HG03095 (cell line): Measurements from ENCODE around the gene ZNF276.

Experiments
- ATAC-seq: cut with Tn5 transposase; IDR thresholded peaks from one replicate; pipeline ENCODE4 v1.9.1; 2021; ENCODE audit warnings: moderate library complexity; ENCODE audit not compliant: unreplicated experiment

ZNF276 gene

DNA sequence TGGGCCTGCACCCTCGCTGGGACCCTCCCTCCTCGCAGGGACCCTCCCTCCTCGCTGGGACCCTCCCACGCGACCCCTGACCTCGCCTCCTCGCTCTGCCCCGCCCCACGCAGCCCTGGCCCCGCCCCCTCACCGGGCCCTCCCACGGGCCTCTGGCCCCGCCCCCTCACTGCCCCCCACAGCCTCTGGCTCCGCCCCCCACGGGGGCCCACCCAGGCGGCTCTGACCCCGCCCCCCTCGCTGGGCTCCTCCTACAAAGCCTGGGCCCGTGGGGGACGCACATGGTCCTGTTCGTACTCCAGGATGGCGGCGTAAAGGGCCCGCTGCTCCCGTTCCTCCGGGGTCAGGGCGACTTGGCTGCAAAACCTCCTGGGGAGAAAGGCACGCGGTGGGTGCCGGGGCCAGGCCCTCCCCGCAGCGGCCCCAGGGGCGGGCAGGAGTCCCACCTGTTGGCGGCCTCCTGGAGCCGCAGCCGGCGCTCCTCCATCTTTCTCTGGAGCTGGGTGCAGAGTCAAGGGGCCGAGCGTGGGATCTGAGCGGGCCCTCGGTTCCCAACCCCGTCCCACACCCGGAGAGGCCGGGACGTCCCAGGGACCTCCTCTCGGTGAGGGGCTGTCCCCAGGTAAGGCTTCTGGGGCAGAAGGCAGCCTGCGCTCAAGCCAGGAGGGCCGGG, 9.6 kb upstream of the ZNF276 start:
- ATAC-seq: no peak

DNA sequence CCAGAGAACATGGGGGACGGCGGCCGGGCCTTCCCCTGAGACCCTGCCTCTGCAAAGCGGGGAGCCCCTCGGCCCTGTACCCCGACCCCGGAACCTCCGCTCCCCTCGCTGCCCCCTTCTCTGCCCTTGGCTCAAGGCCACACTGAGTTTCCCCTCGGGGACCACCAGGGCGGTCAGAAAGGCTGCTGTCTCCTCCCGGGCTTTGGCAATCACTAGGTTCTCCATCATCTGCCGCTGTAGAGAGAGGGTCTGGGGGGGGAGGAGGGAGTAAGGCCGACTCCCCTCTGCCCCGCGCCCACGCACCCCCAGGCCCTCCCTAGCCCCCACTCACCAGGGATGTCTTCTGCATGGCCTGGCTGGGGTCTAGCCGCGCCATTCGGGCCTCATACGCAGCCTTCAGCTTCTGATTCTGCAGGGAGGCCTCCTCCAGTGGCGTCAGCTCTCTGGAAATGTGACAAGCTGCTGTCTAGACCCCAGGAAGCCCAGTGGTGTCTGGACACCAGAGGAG, 9.0 kb upstream of the ZNF276 start:
- no peak for ATAC-seq

DNA sequence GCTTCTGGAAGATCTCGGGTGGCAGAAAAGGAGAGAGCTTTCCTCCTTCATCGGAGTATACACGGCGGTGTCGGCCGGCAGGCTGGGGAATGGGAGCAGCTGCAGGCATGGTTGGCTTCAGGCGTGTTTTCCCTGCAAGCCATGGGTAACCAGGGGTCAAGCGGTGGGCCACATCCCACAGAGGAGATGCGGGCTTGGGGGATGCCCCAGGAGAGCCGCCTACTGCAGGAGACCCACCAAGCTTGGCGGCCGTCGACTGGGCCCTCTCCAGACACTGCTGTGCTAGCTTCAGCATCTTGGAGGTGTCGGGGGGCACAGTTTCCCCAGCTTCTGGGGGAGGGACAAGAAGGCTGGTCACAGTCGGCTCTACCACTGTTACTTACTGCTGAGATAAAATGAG, 4.8 kb upstream of the ZNF276 start:
- ATAC-seq: no peak

DNA sequence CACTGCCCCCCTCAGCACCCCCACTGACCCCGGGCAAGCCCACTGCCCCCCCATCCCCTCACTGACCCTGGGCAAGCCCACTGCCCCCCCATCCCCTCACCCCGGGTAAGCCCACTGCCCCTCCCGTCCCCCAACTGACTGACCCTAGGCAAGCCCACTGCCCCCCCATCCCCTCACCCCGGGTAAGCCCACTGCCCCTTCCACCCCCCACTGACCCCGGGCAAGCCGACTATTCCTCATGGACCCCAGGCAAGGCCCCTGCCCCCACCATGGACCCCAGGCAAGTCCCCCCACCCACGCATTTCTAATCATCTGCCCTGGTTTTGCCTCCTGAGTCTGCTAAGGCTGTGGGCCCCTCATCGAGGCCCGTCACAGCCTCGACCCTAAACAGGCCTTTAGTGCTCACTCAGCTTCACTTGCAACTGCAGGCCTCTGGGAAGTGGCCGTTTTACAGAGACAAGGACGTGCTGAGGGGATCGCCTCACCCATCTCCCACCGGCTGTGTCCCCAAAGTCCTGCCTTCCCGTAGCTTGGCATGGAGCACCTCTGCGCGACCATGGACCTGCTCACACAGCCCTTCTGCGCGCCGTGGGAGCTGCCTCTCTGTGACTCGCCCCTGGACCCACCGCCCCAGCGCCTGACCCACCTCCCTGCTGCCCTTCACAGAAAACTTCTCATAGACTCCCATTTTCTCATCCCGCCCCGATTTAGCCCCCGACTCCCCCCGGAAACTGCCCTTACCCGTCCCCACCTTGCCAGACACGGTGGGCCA, 4.2 kb upstream of the ZNF276 start:
- no peak for ATAC-seq

DNA sequence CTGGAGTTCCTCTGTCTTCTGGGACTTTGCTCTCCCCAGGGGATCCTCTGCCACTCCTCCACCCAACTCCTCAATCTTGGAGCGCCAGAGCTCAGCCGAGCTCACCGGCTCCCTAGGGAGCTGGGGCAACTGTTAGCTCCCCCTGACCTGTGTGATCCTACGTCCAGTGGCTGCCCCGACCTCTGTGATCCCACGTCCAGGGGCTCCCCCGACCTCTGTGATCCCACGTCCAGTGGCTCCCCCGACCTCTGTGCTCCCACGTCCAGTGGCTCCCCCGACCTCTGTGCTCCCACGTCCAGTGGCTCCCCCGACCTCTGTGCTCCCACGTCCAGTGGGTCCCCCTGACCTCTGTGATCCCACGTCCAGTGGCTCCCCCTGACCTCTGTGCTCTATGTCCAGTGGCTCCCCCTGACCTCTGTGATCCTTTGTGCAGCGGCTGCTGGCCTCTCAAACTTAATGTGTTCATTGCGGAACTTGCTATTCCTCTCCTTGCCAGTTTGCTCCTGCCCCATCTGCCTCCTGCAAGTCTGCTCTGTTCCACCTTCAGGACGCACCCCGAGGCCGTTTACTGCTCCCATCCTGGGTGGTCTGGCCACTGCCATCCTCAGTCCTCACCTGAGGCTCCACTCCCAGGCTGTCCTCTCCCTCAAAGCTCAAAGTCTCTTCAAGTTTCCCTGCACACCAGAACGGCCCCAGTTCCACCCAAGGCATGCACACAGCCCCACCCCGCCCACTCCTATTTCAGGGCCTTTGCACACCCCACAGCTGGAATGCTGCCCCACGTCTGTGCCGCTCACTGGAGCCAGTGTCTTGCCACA, 3.4 kb upstream of the ZNF276 start:
- ATAC-seq: no peak

DNA sequence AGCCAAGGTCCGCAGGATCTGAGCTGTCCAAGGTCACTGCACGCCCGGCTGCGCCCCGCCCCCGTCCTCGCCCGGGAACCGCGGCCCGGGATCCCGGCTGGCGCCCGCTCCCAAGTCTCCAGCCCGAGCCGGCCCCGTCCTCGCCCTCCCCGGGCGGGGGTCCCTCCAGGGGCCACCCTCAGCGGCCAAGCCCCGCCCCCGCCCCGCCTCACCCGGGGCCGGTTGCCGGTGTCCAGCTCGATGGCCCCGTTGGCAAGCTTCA, 855 bp upstream of the ZNF276 start:
- peak; percentile 35 for ATAC-seq

DNA sequence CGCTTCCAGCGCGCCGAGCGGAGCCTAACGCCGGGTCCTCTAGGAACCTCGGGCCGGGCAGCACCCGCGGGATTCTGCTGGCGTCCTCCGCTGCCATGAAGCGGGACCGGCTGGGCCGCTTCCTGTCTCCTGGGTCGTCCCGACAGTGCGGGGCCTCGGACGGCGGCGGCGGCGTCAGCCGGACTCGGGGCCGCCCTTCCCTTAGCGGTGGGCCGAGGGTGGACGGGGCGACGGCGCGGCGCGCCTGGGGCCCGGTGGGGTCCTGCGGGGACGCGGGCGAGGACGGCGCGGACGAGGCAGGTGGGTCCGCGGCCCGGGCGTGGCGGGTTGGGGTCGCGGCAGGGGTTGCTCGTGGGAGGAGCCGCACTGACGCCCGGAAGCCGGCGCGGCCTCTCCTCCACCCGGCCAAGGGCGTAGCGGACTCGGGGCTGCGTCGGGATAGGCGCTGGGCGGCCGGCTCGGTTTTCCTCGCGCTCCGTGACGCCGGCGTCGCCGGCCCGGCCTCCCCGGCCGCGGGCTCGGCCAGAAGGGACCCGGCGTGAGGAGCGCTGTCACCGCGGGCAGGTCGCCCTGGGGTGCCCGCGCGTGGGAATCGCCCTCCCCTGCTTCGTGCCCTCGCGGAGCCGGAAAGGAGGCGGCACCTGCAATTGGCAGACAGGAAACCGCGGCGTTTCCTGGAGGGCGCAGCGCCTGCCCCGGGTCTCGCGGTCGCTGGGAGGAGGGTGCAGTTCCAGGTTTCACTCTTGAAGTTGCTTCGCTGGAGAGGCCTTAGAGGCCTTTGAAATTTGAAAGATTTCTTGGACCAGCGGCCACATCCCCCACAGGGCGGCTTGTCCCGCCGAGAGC, 432 bp downstream of the ZNF276 start:
- ATAC-seq: peak; percentile 21

DNA sequence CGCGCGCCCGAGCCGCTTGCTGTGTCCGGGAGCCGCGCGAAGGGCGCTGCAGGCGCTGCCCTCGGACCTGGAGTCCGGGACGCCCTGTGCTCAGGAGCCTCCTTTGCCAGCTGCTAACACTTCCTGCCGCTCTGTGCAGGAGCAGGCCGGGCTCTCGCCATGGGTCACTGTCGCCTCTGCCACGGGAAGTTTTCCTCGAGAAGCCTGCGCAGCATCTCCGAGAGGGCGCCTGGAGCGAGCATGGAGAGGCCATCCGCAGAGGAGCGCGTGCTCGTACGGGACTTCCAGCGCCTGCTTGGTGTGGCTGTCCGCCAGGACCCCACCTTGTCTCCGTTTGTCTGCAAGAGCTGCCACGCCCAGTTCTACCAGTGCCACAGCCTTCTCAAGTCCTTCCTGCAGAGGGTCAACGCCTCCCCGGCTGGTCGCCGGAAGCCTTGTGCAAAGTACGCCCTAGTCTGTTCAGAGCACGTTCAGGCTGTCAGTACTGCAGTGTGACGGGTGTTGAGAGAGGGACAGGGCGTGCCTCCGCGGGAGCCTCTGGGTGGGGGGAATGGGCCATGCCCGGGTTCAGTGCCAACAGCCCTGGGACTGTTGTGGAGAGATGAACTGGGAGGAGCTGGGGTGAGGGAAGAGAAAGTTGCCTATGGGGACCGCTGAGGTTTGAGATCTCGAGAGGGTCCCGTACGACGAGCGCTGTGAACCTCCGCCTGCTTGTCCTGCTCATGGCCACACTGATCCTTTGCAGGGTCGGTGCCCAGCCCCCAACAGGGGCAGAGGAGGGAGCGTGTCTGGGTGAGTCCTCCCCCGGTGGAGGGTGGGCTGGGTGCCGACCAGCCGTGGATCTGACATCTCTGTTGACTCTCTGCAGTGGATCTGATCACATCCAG, 1.3 kb downstream of the ZNF276 start:
- ATAC-seq: no peak

DNA sequence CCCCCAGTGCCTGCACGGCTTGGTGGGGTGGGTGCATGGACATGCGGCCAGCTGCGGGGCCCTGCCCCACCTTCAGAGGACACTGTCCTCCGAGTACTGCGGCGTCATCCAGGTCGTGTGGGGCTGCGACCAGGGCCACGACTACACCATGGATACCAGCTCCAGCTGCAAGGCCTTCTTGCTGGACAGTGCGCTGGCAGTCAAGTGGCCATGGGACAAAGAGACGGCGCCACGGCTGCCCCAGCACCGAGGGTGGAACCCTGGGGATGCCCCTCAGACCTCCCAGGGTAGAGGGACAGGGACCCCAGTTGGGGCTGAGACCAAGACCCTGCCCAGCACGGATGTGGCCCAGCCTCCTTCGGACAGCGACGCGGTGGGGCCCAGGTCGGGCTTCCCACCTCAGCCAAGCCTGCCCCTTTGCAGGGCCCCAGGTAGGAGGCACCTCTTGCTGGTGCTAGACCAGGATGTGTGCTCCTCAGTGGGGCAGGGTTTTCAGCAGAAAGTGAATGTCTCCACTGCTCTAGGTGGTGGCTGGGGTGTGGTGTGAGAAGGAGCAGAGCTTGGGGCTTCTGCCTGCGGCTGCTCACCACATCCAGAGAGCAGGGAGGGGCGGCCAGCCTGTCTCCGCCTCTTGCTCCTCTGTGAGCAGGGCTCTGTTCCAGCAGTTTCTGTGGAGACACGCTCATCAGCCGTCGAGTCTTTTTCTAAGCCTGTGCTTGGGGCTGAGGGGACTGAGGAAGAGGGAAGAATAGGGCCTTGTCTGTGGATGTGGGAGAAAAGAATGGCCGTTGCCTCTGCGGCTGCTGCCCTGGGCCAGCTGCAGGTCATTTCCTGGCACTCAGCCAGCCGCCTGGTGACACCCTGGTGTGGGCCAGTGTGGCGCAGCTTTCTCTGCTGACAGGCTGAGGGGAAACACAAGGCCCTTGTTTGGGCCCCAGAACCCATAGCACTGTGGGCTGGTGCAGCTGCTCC, 2.2 kb downstream of the ZNF276 start:
- ATAC-seq: no peak

DNA sequence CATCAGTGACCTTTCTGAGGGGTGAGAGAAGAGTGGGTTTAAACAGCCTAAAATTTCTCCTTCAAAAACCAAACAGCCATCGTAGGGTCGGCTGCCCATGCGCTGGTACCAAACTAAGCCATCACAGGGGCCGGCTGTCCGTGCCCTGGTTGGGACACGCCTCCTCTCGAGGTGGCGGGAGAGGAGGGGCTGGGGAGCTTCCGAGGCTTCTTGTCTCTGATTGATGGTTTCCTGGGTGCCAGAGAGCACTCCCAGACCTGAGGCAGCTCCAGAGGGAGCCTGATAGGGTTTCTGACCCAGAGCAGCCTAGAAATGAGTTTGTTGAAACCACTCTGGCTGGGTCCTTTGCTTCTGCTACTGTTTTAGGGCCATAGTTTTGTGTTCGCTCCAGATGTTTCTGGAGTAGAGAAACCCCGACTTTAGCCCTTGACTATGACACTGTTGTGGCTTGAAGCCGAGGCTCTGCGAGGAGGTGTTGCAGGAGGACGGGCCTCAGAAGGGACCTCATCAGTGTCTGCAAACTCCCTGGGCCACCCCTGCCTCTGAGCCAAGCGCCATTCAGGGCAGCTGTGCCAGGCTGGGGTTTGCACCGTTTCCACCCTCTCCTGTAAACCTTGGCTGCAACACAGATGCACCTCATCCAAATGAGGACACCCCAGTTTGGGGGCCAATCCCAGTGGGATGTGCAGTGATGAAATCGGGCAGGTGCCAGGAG, 6.2 kb downstream of the ZNF276 start:
- ATAC-seq: no peak

DNA sequence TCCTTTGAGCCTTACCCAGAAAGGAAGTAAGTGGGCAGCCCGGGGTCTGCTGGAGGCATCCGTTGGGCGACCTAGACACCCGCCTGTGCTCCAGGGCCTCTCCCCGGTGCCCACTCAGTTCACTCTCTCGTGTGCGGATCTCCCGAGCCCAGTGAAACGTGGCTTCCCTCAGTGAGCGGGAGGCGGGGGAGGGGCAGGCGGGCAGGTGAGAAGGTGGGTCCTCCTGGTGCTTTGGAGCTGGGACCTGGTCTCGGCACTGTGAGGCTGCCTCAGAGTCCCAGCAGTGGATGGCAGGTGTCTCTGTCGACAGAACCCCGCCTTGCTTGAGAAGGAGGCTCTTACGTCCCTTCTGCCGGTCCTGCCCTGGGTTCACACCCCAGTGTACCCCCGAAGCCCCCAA, 8.0 kb downstream of the ZNF276 start:
- ATAC-seq: no peak

DNA sequence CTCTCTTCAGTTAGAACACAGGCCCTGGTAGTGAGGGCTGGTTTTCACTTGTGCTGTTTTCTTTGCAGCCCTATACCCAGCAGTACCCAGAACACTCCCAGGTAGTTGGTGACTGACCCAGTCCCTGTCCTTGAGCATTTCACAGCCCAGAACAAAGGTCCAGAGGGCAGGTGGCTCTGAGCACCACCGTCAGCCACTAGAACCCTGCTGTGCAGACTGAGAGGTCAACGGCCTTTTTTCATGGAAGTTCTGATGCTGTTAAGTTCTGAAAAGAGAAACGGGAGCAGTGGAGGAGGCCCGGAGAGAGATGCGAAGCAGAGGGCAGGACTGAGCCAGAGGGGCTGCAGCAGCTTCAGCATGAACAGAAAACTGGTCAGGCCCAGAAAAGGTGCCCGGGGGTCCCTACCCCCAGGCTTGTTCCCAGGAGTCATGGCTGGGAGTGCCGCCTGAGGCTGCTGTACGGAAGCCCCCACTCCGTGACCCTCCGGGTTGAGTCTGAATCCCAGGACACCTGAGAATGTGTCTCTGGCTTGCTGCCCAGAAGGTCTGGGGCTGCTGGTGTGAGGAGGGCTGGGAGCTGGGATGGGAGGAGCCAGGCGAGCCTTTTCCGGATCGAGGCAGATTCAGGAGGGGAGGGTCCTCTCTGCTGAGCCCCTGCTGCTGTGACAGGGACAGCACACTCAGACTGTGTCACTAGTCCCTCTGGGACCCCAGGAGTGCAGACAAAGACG, 8.7 kb downstream of the ZNF276 start:
- no peak for ATAC-seq

DNA sequence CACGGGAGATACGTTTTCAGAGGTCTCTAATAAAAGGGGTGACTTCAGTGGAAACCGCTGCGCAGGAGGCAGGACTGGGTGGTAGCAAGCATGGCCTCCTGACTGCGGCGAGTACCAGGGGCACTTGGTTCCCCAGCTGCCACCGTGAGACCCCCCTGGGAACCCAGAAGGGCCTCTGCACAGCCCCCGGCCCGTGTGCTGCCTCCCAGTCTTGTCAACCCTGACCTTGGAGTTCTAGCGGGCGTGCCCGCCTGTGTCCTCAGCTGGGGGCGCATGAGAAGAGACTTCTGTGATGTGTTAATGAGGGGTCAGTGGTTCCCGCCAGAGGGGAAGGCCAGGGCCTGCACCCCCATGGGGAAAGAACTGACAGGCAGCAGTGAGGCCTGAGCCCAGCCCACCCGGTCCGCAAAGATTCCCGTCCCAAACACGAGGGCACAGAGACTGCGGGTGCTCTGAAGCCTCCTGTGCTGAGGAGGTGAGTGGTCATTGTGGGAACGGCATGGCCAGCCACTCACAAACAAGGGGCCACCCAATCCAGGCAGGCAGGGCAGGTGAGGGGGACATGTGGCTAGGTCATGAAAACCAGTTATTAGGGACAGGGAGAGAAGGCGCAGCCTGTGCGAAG, 9.4 kb downstream of the ZNF276 start:
- ATAC-seq: no peak

DNA sequence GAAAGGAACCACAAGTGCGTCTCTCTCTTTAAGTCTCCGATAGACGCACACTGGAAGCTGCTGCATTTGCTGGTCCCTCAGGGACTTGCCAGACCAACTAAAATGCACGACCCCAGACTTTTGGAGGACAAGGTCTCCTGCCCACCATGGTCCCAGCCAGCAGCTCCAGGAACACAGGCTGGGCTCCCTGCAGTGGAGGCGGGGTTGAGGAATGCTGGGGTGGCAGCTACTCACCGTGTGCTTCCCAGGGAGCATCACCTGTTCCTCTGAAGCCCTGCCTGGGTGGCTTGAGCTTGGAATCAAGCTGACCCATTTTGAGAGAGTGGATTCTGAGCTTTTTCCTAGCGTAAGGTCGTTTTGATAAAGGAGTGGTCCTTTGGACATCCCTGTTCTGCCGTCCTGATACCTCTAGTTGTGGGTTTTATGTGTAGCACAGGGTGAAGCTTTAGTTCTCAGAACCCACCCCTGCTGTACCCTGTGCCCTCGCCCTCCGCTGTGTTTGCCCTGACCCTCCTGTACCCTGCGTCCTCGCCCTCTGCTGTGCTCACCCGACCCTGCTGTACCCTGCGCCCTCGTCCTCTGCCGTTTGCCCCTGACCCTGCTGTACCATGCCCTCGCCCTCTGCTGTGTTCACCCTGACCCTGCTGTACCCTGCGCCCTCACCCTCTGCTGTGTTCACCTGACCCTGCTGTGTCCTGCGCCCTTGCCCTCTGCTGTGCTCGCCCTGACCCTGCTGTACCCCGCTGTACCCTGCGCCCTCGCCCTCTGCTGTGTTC, 11.0 kb downstream of the ZNF276 start:
- no peak for ATAC-seq

DNA sequence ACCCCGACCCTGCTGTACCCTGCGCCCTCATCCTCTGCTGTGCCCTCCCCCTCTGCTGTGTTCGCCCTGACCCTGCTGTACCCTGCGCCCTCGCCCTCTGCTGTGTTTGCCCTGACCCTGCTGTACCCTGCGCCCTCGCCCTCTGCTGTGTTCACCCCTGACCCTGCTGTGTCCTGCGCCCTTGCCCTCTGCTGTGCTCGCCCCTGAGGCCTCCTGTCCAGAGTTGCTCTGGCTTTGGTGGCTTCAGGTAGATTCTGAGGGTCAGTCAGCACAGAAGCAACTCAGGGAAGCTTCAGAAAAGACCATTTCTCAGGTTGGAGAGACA, 11.5 kb downstream of the ZNF276 start:
- no peak for ATAC-seq

DNA sequence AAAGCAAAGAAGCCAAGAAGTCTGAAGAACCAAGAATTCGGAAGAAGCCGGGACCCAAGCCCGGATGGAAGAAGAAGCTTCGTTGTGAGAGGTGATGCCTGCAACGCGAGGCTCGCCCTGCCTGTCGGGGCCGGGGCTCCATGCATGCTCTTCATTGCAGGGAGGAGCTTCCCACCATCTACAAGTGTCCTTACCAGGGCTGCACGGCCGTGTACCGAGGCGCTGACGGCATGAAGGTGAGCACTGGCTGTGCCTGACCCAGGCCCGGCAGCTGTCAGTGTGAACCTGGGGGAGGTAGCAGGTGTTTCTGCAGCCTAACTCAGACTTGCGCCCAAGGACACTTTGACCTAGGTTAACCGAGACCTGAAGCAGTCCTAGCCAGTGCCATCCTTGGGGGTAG, 12.0 kb downstream of the ZNF276 start:
- ATAC-seq: no peak

DNA sequence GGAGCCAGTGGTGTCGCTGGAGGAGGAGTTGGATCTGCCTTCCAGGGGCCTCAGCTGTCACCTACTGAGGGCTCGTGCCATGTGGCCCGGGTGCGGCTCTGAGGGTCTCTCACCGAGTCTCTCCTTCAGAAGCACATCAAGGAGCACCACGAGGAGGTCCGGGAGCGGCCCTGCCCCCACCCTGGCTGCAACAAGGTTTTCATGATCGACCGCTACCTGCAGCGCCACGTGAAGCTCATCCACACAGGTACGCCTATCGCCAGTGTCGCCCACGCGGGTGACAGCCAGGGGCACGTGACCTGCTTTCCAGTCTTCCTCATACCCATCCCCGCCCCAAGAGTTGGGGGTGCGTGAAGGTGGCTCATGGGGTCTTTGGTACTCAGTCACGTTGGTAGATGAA, 12.5 kb downstream of the ZNF276 start:
- no peak for ATAC-seq
